Endometrial microvascular endothelial cells (primary cell): ENCODE results near the gene DNAJB1. TPM values are rescaled to one million over a fixed set of nuclear protein-coding genes. Genes with fewer than 3 reads are reported as not detected.
"Not testable (repeated sequence)": the region's sequence is repeated elsewhere in the genome, so short reads cannot be mapped to it uniquely, and the experiment has no call there.

Source experiments
- in situ Hi-C: cut with HindIII; loops from 2 replicates; pipeline ENCODE4 v1.10.0; 2017; ENCODE audit warnings: low sequenced_read_pairs, low pct_unique_long_range_greater_than_20kb; ENCODE audit errors: inconsistent ontology term
- total RNA-seq: library from RNA; depleted of rRNA; stranded (reverse); fragments of >200 nt; gene quantifications from one replicate; pipeline ENCODE4 v1.2.3, GENCODE V29; 2015; ENCODE audit errors: inconsistent ontology term

DNAJB1 gene
- total RNA-seq, 1 donor from 2014 or later, result 65.7 TPM

GRCh38 chr19:14504575-14504974 lies 13.6 kb downstream of the DNAJB1 start:
- in situ Hi-C loops, result not testable (repeated sequence)

GRCh38 chr19:14503285-14503684 lies 14.9 kb downstream of the DNAJB1 start:
- in situ Hi-C loops, result no loop called here

GRCh38 chr19:14502334-14503092 lies 15.7 kb downstream of the DNAJB1 start:
- in situ Hi-C loops, result no loop called here

GRCh38 chr19:14497228-14497921 lies 20.8 kb downstream of the DNAJB1 start:
- in situ Hi-C loops, result no loop called here

- in situ Hi-C loops, result no loop called here
Observed at GRCh38 chr19:14496834-14497227, 21.4 kb downstream of the DNAJB1 start.

GRCh38 chr19:14496029-14496833 lies 22.0 kb downstream of the DNAJB1 start, which contains the start of gene GIPC1:
Gene GIPC1, minus strand, starts transcription at chr19:14496127. Its CDS starts 13,151 bp downstream, at chr19:14482976.
- in situ Hi-C loops, result no loop called here

GRCh38 chr19:14495672-14496028 lies 22.5 kb downstream of the DNAJB1 start:
- in situ Hi-C loops, result no loop called here

GRCh38 chr19:14494910-14495671 lies 23.1 kb downstream of the DNAJB1 start:
- in situ Hi-C loops, result no loop called here

GRCh38 chr19:14494411-14494810 lies 23.8 kb downstream of the DNAJB1 start:
- in situ Hi-C loops, result no loop called here

- in situ Hi-C loops, result no loop called here
Observed at GRCh38 chr19:14492756-14493337, 25.4 kb downstream of the DNAJB1 start.

GRCh38 chr19:14487370-14488125 lies 30.6 kb downstream of the DNAJB1 start:
- in situ Hi-C loops, result no loop called here

- in situ Hi-C loops, result no loop called here
Observed at GRCh38 chr19:14482172-14482941, 35.8 kb downstream of the DNAJB1 start.

GRCh38 chr19:14480700-14481079 lies 37.5 kb downstream of the DNAJB1 start:
- in situ Hi-C loops, result no loop called here

GRCh38 chr19:14479975-14480699 lies 38.1 kb downstream of the DNAJB1 start:
- in situ Hi-C loops, result no loop called here

GRCh38 chr19:14479309-14479974 lies 38.8 kb downstream of the DNAJB1 start:
- in situ Hi-C loops, result no loop called here

- in situ Hi-C loops, result no loop called here
Observed at GRCh38 chr19:14478113-14478545, 40.1 kb downstream of the DNAJB1 start.
